PFSK-1 (cell line): ENCODE data around the gene COL25A1.

Experiments used
- SIN3A ChIP-seq: IDR thresholded peaks from 2 replicates; pipeline ENCODE4 v1.6.1; 2012; ENCODE audit warnings: mild to moderate bottlenecking, low read length, moderate library complexity, borderline replicate concordance; ENCODE audit not compliant: insufficient read depth
- TAF1 ChIP-seq: IDR thresholded peaks from 2 replicates; pipeline ENCODE4 v1.6.1; 2012; ENCODE audit warnings: low read length, control low read depth, borderline replicate concordance; ENCODE audit not compliant: insufficient read depth
- TF ChIP-seq, protein P1 (sequence below), 2 experiments: IDR thresholded peaks; 2 replicates each; pipeline versions ENCODE4 v1.6.1 to v1.8.0; 2011 to 2012; ENCODE audit warnings: low read depth in 2 of 2, low read length in 2 of 2, control low read depth in 1 of 2, inconsistent platforms in 1 of 2, mild to moderate bottlenecking in 1 of 2, moderate library complexity in 1 of 2; ENCODE audit not compliant: insufficient read depth in 1 of 2

DNA sequence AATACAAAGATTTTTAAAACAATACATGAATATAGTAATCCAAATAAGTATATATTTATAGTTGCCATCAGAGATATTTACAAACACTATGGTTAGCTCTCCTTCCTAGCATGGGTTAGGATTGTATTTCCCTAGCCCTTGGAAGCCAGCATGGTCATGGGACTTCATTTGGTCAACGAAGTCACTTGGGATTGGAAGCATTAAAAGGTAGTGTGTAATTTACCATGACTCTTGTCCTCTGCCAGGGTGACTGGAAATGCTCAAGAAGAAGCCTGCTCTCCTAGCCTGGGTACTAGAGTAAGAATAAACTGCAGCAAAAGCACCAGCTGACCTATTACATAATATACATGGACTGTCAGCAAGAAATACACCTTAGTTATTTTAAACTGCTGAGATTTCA lies 102.9 kb downstream of the COL25A1 start:
- TF ChIP-seq TAF1 (no peak), SIN3A (no peak)
- TF ChIP-seq, protein P1, sequence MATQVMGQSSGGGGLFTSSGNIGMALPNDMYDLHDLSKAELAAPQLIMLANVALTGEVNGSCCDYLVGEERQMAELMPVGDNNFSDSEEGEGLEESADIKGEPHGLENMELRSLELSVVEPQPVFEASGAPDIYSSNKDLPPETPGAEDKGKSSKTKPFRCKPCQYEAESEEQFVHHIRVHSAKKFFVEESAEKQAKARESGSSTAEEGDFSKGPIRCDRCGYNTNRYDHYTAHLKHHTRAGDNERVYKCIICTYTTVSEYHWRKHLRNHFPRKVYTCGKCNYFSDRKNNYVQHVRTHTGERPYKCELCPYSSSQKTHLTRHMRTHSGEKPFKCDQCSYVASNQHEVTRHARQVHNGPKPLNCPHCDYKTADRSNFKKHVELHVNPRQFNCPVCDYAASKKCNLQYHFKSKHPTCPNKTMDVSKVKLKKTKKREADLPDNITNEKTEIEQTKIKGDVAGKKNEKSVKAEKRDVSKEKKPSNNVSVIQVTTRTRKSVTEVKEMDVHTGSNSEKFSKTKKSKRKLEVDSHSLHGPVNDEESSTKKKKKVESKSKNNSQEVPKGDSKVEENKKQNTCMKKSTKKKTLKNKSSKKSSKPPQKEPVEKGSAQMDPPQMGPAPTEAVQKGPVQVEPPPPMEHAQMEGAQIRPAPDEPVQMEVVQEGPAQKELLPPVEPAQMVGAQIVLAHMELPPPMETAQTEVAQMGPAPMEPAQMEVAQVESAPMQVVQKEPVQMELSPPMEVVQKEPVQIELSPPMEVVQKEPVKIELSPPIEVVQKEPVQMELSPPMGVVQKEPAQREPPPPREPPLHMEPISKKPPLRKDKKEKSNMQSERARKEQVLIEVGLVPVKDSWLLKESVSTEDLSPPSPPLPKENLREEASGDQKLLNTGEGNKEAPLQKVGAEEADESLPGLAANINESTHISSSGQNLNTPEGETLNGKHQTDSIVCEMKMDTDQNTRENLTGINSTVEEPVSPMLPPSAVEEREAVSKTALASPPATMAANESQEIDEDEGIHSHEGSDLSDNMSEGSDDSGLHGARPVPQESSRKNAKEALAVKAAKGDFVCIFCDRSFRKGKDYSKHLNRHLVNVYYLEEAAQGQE (IDR thresholded peaks at IDR 0.05; ENCODE audit: insufficient read depth in 1 of 2, low read depth in 2 of 2, low read length in 2 of 2): no peak
